AG04449 (cell line): ENCODE data around the gene WIPF2.
A peak's percentile ranks its signal among the peaks of the same experiment; 100 is the strongest.

Experiments used
- CTCF ChIA-PET: fragments of 350-600 bp; formaldehyde crosslinking; extraction: SDS; loops from one replicate; lab custom pipeline; 2021; ENCODE audit warnings: antibody characterized with exemption; lab: Yijun Ruan, JAX
- POLR2A ChIA-PET: fragments of 400-600, 350-600 bp; formaldehyde crosslinking; extraction: SDS; loops from one replicate; lab custom pipeline; 2020; ENCODE audit warnings: antibody characterized with exemption, inconsistent platforms; lab: Yijun Ruan, JAX
- DNase-seq: peaks from one replicate; pipeline ENCODE4 v3.0.0-alpha.2; 2010; ENCODE audit warnings: low read depth, low spot score
- H3K4me3 ChIP-seq: 2 replicates; pipeline ENCODE4 v1.5.1; 2011; ENCODE audit warnings: low read depth, mild to moderate bottlenecking, control low read depth, low read length
- TF ChIP-seq, protein P1 (sequence below): IDR thresholded peaks from one replicate; pipeline ENCODE4 v1.5.1; 2011; ENCODE audit warnings: mild to moderate bottlenecking, moderate library complexity, low read length, control low read depth, inconsistent platforms; ENCODE audit not compliant: insufficient read depth; ENCODE audit errors: missing control alignments

WIPF2 gene

GRCh38 chr17:40322358-40323315 lies 103.5 kb downstream of the WIPF2 start:
- TF ChIP-seq, protein P1, sequence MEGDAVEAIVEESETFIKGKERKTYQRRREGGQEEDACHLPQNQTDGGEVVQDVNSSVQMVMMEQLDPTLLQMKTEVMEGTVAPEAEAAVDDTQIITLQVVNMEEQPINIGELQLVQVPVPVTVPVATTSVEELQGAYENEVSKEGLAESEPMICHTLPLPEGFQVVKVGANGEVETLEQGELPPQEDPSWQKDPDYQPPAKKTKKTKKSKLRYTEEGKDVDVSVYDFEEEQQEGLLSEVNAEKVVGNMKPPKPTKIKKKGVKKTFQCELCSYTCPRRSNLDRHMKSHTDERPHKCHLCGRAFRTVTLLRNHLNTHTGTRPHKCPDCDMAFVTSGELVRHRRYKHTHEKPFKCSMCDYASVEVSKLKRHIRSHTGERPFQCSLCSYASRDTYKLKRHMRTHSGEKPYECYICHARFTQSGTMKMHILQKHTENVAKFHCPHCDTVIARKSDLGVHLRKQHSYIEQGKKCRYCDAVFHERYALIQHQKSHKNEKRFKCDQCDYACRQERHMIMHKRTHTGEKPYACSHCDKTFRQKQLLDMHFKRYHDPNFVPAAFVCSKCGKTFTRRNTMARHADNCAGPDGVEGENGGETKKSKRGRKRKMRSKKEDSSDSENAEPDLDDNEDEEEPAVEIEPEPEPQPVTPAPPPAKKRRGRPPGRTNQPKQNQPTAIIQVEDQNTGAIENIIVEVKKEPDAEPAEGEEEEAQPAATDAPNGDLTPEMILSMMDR: no peak
- ChIA-PET CTCF (interaction anchor here (0.5 to 3.8 kb wide), 6 partner anchors 16 to 104 kb away, joined by 3 to 22 read pairs (median 3); no protein-coding TSS in a partner anchor), POLR2A (interaction anchor here (0.7 to 1.0 kb wide), 2 partner anchors 11 to 204 kb away, joined by 3 read pairs; no protein-coding TSS in a partner anchor)
- DNase-seq: no peak
- H3K4me3 ChIP-seq: peak overlapping the region; percentile 92

DNA sequence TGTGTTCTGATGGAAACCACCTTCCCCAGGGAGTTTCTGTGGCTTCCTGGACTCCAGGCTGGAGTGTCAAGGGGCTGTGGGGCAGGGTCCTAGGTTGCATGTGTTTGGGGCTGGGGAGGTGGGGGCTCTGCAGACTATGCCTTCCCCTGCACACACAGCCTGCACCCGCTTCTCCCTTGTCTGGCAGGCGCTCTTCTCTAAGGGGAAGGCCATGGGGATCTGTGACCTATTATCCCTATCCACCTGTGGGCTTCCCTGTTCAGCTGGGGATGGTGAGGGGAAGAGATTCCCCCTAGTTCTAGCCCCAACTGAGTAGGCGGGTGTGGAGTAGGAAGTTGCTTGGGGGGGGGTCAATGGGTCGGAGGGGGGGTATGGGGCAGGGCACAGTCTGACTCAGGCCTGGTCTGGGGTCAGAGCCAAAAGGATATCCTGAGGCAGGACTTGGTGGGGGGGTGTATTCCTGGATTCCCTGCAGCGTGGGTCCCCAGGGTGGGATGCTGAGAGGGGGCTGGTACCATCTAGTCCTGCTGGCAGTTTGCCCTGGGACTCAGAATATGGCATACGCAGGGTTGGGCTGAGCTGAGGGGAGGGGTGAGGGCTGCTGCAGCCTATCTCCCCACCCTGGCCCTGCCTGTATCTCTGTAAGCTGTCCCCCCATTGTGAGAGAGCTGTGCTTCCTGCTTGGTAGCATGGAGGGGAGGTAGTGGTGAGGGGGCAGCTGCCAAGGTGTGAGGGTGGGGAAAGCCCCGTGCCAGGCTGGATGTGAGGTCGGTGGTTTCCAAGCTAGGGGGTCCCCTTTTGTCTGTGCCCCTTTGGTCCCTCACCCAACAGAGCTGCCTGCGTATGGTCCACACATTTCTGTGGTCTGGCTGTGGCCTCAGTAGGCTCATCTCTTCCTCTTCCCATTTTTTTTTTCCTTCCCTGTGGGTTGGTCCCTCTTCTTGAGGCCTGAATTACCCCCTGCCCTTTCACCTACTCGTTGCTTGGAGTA lies 104.6 kb downstream of the WIPF2 start:
- TF ChIP-seq, protein P1: no peak
- POLR2A ChIA-PET: interaction anchor here (1.0 to 1.1 kb wide), 2 partner anchors 13 to 17 kb away, joined by 3 to 4 read pairs; no protein-coding TSS in a partner anchor

GRCh38 chr17:40325156-40326013 lies 106.3 kb downstream of the WIPF2 start:
- DNase-seq: no peak
- ChIA-PET CTCF (interaction anchor here (0.9 to 1.4 kb wide), 5 partner anchors 10 to 57 kb away, joined by 3 to 5 read pairs (median 4); no protein-coding TSS in a partner anchor), POLR2A (no interaction called here)
- TF ChIP-seq, protein P1: no peak
- no peak overlapping the region for H3K4me3 ChIP-seq

More for the DNA sequence above, 104.6 kb downstream of the WIPF2 start:
- H3K4me3 ChIP-seq: peak overlapping the region; percentile 20
- DNase-seq: no peak
- CTCF ChIA-PET: interaction anchor here (1.0 to 1.5 kb wide), 6 partner anchors 17 to 105 kb away, joined by 3 to 4 read pairs (median 3); no protein-coding TSS in a partner anchor

GRCh38 chr17:40326014-40326831 lies 107.1 kb downstream of the WIPF2 start:
- ChIA-PET POLR2A (no interaction called here), CTCF (interaction anchor here (0.9 to 2.5 kb wide), 5 partner anchors 9 to 58 kb away, joined by 3 to 11 read pairs (median 5); no protein-coding TSS in a partner anchor)
- no peak for DNase-seq
- no peak overlapping the region for H3K4me3 ChIP-seq
- TF ChIP-seq, protein P1: no peak

DNA sequence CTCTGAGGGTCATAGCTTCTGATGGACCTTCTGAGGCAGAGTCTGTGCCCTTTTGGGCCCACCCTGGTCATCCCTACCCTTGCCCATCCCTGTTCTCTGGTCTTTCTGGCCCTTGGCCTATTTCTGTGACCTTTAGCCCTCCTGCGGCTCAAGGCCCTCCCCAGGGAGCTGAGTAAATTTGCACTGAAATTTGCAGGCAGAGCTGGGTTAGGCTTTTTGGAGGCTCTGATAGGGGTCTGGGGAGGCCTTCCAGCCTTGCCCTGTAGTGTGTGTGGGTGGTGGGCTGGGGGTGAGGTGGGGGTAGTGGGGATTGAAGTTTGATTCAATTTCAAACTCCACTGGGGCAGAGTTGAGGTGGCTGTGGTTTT lies 107.7 kb downstream of the WIPF2 start:
- CTCF ChIA-PET: interaction anchor here (1.1 to 2.5 kb wide), 3 partner anchors 10 to 73 kb away, joined by 3 to 11 read pairs (median 3); no protein-coding TSS in a partner anchor
- H3K4me3 ChIP-seq: no peak overlapping the region
- DNase-seq: no peak
- TF ChIP-seq, protein P1: no peak
- POLR2A ChIA-PET: no interaction called here
